CD4-positive, alpha-beta T cell treated with Interferon alpha-2 for 1 hour (primary cell): ENCODE data around the gene FGFR2.
"Not testable (repeated sequence)": the region's sequence is repeated elsewhere in the genome, so short reads cannot be mapped to it uniquely, and the experiment has no call there.

Source experiments
- DNase-seq, 2 donors: peaks; one replicate each; pipeline ENCODE4 v3.0.0-alpha.2; 2020 to 2022

Gene FGFR2

GRCh38 chr10:121583857-121584256 lies 14.4 kb downstream of the FGFR2 start:
- no peak for DNase-seq

- no peak for DNase-seq
Measured at GRCh38 chr10:121583258-121583657, 15.0 kb downstream of the FGFR2 start.

- no peak for DNase-seq
Measured at GRCh38 chr10:121580276-121581116, 17.7 kb downstream of the FGFR2 start.

- DNase-seq = no peak
Measured at GRCh38 chr10:121579656-121580055, 18.6 kb downstream of the FGFR2 start.

- DNase-seq = no peak
Measured at GRCh38 chr10:121578965-121579364, 19.3 kb downstream of the FGFR2 start.

- no peak for DNase-seq
Measured at GRCh38 chr10:121578298-121578697, 19.9 kb downstream of the FGFR2 start.

GRCh38 chr10:121577568-121577967 lies 20.7 kb downstream of the FGFR2 start:
- DNase-seq = no peak

- no peak for DNase-seq
Measured at GRCh38 chr10:121576139-121576538, 22.1 kb downstream of the FGFR2 start.

GRCh38 chr10:121574519-121575166 lies 23.6 kb downstream of the FGFR2 start:
- DNase-seq = no peak

GRCh38 chr10:121573538-121573941 lies 24.7 kb downstream of the FGFR2 start:
- DNase-seq = no peak

- DNase-seq = no peak
Measured at GRCh38 chr10:121572859-121573537, 25.2 kb downstream of the FGFR2 start.

- DNase-seq = no peak
Measured at GRCh38 chr10:121570315-121570714, 27.9 kb downstream of the FGFR2 start.

GRCh38 chr10:121568275-121568674 lies 30.0 kb downstream of the FGFR2 start:
- no peak for DNase-seq

GRCh38 chr10:121567569-121567968 lies 30.7 kb downstream of the FGFR2 start:
- no peak for DNase-seq

- DNase-seq = no peak
Measured at GRCh38 chr10:121566755-121567154, 31.5 kb downstream of the FGFR2 start.

- no peak for DNase-seq
Measured at GRCh38 chr10:121559326-121560026, 38.8 kb downstream of the FGFR2 start.

- no peak for DNase-seq
Measured at GRCh38 chr10:121558238-121558637, 40.0 kb downstream of the FGFR2 start.

GRCh38 chr10:121556918-121557573 lies 41.2 kb downstream of the FGFR2 start:
- DNase-seq = no peak

- no peak for DNase-seq
Measured at GRCh38 chr10:121556455-121556854, 41.8 kb downstream of the FGFR2 start.

- DNase-seq = not testable (repeated sequence)
Measured at GRCh38 chr10:121554916-121555315, 43.3 kb downstream of the FGFR2 start.

- DNase-seq = no peak
Measured at GRCh38 chr10:121553511-121554264, 44.6 kb downstream of the FGFR2 start.

- DNase-seq = no peak
Measured at GRCh38 chr10:121552746-121553145, 45.5 kb downstream of the FGFR2 start.
